GM21737 (cell line): Measurements from ENCODE around the gene TMEM132C.

Experiments used
- ATAC-seq: cut with Tn5 transposase; IDR thresholded peaks from one replicate; pipeline ENCODE4 v1.9.1; 2021; ENCODE audit warnings: mild to moderate bottlenecking, moderate library complexity; ENCODE audit not compliant: unreplicated experiment

The TMEM132C gene

GRCh38 chr12:128745772-128746689, 479.1 kb downstream of the TMEM132C start:
- ATAC-seq = no peak

GRCh38 chr12:128747441-128747840, 480.5 kb downstream of the TMEM132C start:
- no peak for ATAC-seq

- ATAC-seq = no peak
Measured at GRCh38 chr12:128752386-128752785, 485.4 kb downstream of the TMEM132C start.

GRCh38 chr12:128753438-128753837, 486.5 kb downstream of the TMEM132C start:
- no peak for ATAC-seq

- ATAC-seq = no peak
Measured at GRCh38 chr12:128754275-128754674, 487.3 kb downstream of the TMEM132C start.

- ATAC-seq = no peak
Measured at GRCh38 chr12:128755566-128755965, 488.6 kb downstream of the TMEM132C start.
